ENCODE results near the gene STAG2.
"Not testable (repeated sequence)": the region's sequence is repeated elsewhere in the genome, so short reads cannot be mapped to it uniquely, and the experiment has no call there.

The STAG2 gene

GRCh38 chrX:123961268-123962005 lies at the start of gene STAG2:
STAG2 (plus strand) TSS chrX:123961706; CDS start chrX:124022628, 60,922 bp downstream.
- peak; percentile 94 for DNase-seq

- DNase-seq: no peak
Observed at GRCh38 chrX:123917069-123917468, 44.4 kb upstream of the STAG2 start.

GRCh38 chrX:123918106-123918721 lies 43.3 kb upstream of the STAG2 start:
- DNase-seq: no peak

- DNase-seq: no peak
Observed at GRCh38 chrX:123920105-123920785, 41.3 kb upstream of the STAG2 start.

GRCh38 chrX:123923211-123923610 lies 38.3 kb upstream of the STAG2 start:
- no peak for DNase-seq

- DNase-seq: no peak
Observed at GRCh38 chrX:123924186-123924585, 37.3 kb upstream of the STAG2 start.

GRCh38 chrX:123927845-123928244 lies 33.7 kb upstream of the STAG2 start:
- peak; percentile 27 for DNase-seq

- DNase-seq: not testable (repeated sequence)
Observed at GRCh38 chrX:123932055-123932454, 29.5 kb upstream of the STAG2 start.

- no peak for DNase-seq
Observed at GRCh38 chrX:123943074-123943473, 18.4 kb upstream of the STAG2 start.

- no peak for DNase-seq
Observed at GRCh38 chrX:123943488-123943887, 18.0 kb upstream of the STAG2 start.

- DNase-seq: no peak
Observed at GRCh38 chrX:123949846-123950245, 11.7 kb upstream of the STAG2 start.

GRCh38 chrX:123959281-123960063 lies 2.0 kb upstream of the STAG2 start:
- DNase-seq: peak; percentile 57

GRCh38 chrX:123960956-123961267 lies 594 bp upstream of the STAG2 start:
- no peak for DNase-seq

GRCh38 chrX:123962006-123962467 lies 531 bp downstream of the STAG2 start:
- peak; percentile 86 for DNase-seq

GRCh38 chrX:123962794-123963373 lies 1.4 kb downstream of the STAG2 start:
- peak; percentile 94 for DNase-seq

GRCh38 chrX:123964156-123964834 lies 2.8 kb downstream of the STAG2 start:
- DNase-seq: peak; percentile 30

- DNase-seq: no peak
Observed at GRCh38 chrX:123965712-123966111, 4.2 kb downstream of the STAG2 start.

- no peak for DNase-seq
Observed at GRCh38 chrX:123967497-123967896, 6.0 kb downstream of the STAG2 start.

GRCh38 chrX:123968383-123969050 lies 7.0 kb downstream of the STAG2 start:
- peak; percentile 15 for DNase-seq

GRCh38 chrX:123971982-123972381 lies 10.5 kb downstream of the STAG2 start:
- DNase-seq: no peak

- no peak for DNase-seq
Observed at GRCh38 chrX:123973921-123974320, 12.4 kb downstream of the STAG2 start.

GRCh38 chrX:123975180-123975579 lies 13.7 kb downstream of the STAG2 start:
- peak; percentile 18 for DNase-seq

Measured in hematopoietic multipotent progenitor cell treated with erythropoietin and hydrocortisone succinate and interleukin-3 and kit ligand, for 4 days (in vitro differentiated cells).